ENCODE measurements around the gene SRGAP3. TPM values are rescaled to one million over a fixed set of nuclear protein-coding genes. Genes with fewer than 3 reads are reported as not detected.
A peak's percentile ranks its signal among the peaks of the same experiment; 100 is the strongest.

The SRGAP3 gene
- total RNA-seq, 1 donor = 2.5 TPM

DNA sequence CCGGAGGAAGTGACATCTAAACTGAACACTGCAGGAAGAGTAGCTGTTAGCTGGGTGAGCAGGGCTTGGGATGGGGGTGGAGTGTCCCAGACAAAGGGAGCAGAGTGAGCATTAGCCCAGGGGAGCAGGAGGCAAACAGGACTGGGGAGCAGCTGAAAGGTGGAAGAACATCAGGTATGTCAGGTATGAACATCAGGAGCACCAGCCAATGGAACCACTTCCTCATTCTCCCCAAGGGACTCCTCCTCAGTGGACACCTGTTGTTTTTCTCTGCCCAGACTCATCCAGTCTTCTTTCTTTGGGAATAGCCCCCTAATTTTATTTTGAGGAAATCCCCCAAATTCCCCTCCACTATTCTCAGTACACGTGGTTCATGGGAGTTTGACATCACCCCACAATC lies 178.5 kb downstream of the SRGAP3 start:
- Histone ChIP-seq H3K36me3 (ENCODE audit: insufficient read depth, low read length) (no peaks in the 10 kb centered on the region), H3K4me2 (ENCODE audit: insufficient read depth, low read length) (no peak overlapping the region), H3K27me3 (ENCODE audit: insufficient read depth, low read length) (peaks cover 4% of the 10 kb centered on the region), H3K4me3 (ENCODE audit: insufficient read depth, low read length) (no peak overlapping the region), H3K4me1 (ENCODE audit: insufficient read depth, low read length) (peaks cover 11% of the 10 kb centered on the region), H3K27ac (ENCODE audit: low read depth, low read length) (no peak overlapping the region), H3K9me3 (ENCODE audit: low read depth, low read length) (no peaks in the 10 kb centered on the region), H2AFZ (ENCODE audit: low read length) (no peak overlapping the region), H4K20me1 (ENCODE audit: insufficient read depth, low read length) (no peaks in the 10 kb centered on the region), H3K79me2 (ENCODE audit: insufficient read depth, low read length) (no peaks in the 10 kb centered on the region)
- TF ChIP-seq, protein P1, sequence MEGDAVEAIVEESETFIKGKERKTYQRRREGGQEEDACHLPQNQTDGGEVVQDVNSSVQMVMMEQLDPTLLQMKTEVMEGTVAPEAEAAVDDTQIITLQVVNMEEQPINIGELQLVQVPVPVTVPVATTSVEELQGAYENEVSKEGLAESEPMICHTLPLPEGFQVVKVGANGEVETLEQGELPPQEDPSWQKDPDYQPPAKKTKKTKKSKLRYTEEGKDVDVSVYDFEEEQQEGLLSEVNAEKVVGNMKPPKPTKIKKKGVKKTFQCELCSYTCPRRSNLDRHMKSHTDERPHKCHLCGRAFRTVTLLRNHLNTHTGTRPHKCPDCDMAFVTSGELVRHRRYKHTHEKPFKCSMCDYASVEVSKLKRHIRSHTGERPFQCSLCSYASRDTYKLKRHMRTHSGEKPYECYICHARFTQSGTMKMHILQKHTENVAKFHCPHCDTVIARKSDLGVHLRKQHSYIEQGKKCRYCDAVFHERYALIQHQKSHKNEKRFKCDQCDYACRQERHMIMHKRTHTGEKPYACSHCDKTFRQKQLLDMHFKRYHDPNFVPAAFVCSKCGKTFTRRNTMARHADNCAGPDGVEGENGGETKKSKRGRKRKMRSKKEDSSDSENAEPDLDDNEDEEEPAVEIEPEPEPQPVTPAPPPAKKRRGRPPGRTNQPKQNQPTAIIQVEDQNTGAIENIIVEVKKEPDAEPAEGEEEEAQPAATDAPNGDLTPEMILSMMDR (IDR thresholded peaks at IDR 0.05; ENCODE audit: extremely low read depth, low read depth, low read length) = no peak
- no peak for DNase-seq (ENCODE audit: insufficient read length, low spot score, missing footprints)

DNA sequence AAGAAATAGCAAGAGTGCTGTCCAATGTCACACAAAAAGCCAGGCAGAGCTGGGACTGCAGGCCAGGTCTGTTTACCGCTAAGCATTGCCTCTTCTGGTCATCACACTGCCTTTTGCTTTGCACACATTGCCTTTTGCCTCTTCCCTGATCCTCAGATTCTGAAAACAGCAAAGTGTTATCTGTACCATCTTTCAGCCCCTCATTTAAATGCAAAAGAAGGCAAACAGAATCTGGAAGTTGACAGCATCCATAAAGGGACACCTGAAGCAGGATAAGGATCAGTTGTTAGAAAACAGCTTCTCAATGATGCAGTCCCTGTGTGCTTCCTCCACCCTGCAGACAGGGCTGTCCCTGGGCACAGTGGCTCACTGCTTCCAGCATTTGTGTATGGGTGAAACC lies 179.5 kb downstream of the SRGAP3 start:
- Histone ChIP-seq H2AFZ (ENCODE audit: low read length) (no peak overlapping the region), H3K4me1 (ENCODE audit: insufficient read depth, low read length) (peaks cover 11% of the 10 kb centered on the region), H3K27me3 (ENCODE audit: insufficient read depth, low read length) (peaks cover 4% of the 10 kb centered on the region)

DNA sequence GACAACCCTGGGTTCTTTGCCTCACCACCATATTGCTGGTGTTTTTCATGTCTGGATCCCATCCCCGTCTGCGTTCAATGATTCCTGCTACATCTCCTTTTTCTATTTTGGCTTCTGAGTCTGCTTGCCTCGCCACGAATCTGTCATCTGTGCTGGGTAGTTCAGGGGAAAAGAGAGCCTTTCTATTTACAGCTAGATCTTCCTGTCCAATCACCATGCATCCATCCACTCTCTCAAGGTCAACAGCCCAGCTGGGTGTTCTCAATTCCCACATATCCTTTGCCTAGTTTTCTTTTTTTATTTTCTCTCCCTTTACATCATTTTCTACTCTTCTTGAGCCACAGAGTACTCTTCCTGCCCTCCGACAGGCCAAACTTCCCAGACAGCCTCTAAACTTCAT lies 181.4 kb downstream of the SRGAP3 start:
- TF ChIP-seq, protein P1 (IDR thresholded peaks at IDR 0.05; ENCODE audit: extremely low read depth, low read depth, low read length) = no peak
- Histone ChIP-seq H3K9me3 (ENCODE audit: low read depth, low read length) (no peaks in the 10 kb centered on the region), H3K4me3 (ENCODE audit: insufficient read depth, low read length) (no peak overlapping the region), H4K20me1 (ENCODE audit: insufficient read depth, low read length) (no peaks in the 10 kb centered on the region), H3K36me3 (ENCODE audit: insufficient read depth, low read length) (no peaks in the 10 kb centered on the region), H3K4me1 (ENCODE audit: insufficient read depth, low read length) (no peaks in the 10 kb centered on the region), H3K4me2 (ENCODE audit: insufficient read depth, low read length) (no peak overlapping the region), H3K79me2 (ENCODE audit: insufficient read depth, low read length) (no peaks in the 10 kb centered on the region), H3K27me3 (ENCODE audit: insufficient read depth, low read length) (peaks cover 7% of the 10 kb centered on the region), H2AFZ (ENCODE audit: low read length) (no peak overlapping the region), H3K27ac (ENCODE audit: low read depth, low read length) (no peak overlapping the region)
- no peak for DNase-seq (ENCODE audit: insufficient read length, low spot score, missing footprints)

More for the DNA sequence above, 179.5 kb downstream of the SRGAP3 start:
- Histone ChIP-seq H3K4me3 (ENCODE audit: insufficient read depth, low read length) (no peak overlapping the region), H3K36me3 (ENCODE audit: insufficient read depth, low read length) (no peaks in the 10 kb centered on the region), H4K20me1 (ENCODE audit: insufficient read depth, low read length) (no peaks in the 10 kb centered on the region), H3K27ac (ENCODE audit: low read depth, low read length) (no peak overlapping the region), H3K4me2 (ENCODE audit: insufficient read depth, low read length) (no peak overlapping the region), H3K9me3 (ENCODE audit: low read depth, low read length) (no peaks in the 10 kb centered on the region), H3K79me2 (ENCODE audit: insufficient read depth, low read length) (no peaks in the 10 kb centered on the region)
- no peak for DNase-seq (ENCODE audit: insufficient read length, low spot score, missing footprints)
- TF ChIP-seq, protein P1 (IDR thresholded peaks at IDR 0.05; ENCODE audit: extremely low read depth, low read depth, low read length) = no peak

DNA sequence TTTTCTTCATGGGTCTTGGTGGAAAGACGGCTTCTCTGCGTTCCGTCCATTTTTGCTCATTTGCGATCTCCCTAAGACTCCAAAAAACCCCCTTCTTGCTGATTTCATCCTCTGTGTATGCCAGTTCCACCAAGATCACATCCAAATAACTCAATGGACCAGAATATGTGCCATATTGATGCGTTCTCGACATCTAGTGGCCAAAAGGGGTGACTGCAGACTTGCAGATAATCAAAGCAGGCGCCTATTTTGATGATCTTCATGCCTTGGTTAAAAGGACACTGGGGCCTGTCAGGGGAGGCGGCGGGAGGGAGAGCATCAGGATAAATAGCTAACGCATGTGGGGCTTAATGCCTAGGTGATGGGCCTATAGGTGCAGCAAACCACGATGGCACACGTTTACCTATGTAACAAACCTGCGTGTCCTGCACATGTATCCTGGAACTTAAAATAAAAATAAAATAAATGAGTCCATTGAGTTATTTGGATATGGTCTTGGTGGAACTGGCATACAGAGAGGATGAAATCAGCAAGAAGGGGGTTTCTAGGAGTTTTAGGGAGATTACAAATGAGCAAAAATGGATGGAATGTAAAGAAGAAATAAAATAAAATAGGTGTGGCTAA lies 182.0 kb downstream of the SRGAP3 start:
- Histone ChIP-seq H3K36me3 (ENCODE audit: insufficient read depth, low read length) (no peaks in the 10 kb centered on the region), H3K79me2 (ENCODE audit: insufficient read depth, low read length) (no peaks in the 10 kb centered on the region), H4K20me1 (ENCODE audit: insufficient read depth, low read length) (no peaks in the 10 kb centered on the region), H3K4me2 (ENCODE audit: insufficient read depth, low read length) (no peak overlapping the region), H3K27me3 (ENCODE audit: insufficient read depth, low read length) (peaks cover 7% of the 10 kb centered on the region), H3K4me3 (ENCODE audit: insufficient read depth, low read length) (no peak overlapping the region), H3K9me3 (ENCODE audit: low read depth, low read length) (no peaks in the 10 kb centered on the region), H3K4me1 (ENCODE audit: insufficient read depth, low read length) (no peaks in the 10 kb centered on the region), H2AFZ (ENCODE audit: low read length) (no peak overlapping the region), H3K27ac (ENCODE audit: low read depth, low read length) (no peak overlapping the region)
- TF ChIP-seq, protein P1 (IDR thresholded peaks at IDR 0.05; ENCODE audit: extremely low read depth, low read depth, low read length) = peak; percentile 94
- peak; percentile 83 for DNase-seq (ENCODE audit: insufficient read length, low spot score, missing footprints)
